T-helper 1 cell treated with Interleukin-12 subunit alpha and Interleukin-12 subunit beta and Interleukin-4 antibody, amounts not matched to agents 30 ng/mL and 1 ng/mL, for 36 hours (primary cell): ENCODE data around the gene MSTN. TPM values are rescaled to one million over a fixed set of nuclear protein-coding genes. Genes with fewer than 3 reads are reported as not detected.
"Not testable (repeated sequence)": the region's sequence is repeated elsewhere in the genome, so short reads cannot be mapped to it uniquely, and the experiment has no call there.

Experiments
- intact Hi-C: fragments of 100-400 bp; cut with micrococcal nuclease; formaldehyde crosslinking; loops from one replicate; pipeline ENCODE4 v1.15.1; 2024
- total RNA-seq: library from RNA; stranded (reverse); gene quantifications from 2 replicates; pipeline ENCODE4 v1.2.3, GENCODE V29; 2022

Gene MSTN
- total RNA-seq, 1 donor from 2014 or later: 0.07 TPM

DNA sequence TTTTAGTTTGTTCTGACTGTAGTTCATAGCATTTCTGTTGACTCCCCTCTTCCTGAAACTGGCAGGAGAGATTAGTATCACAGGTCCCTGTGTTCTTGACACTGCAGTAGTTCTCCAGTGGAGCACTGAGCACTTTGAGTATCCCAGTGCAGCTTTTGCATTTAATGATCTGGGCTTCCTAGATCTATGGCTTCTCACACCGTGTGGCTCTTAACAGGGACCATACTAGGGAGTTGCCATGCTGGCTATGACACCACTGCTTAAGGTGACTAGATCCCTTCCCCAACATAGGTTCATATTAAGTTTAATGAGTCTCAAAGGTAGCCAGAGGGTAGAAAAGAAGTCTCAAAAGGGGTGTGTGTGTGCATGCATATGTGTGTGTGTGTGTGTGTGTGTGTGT lies 6.2 kb upstream of the MSTN start:
- intact Hi-C loops: no loop called here

DNA sequence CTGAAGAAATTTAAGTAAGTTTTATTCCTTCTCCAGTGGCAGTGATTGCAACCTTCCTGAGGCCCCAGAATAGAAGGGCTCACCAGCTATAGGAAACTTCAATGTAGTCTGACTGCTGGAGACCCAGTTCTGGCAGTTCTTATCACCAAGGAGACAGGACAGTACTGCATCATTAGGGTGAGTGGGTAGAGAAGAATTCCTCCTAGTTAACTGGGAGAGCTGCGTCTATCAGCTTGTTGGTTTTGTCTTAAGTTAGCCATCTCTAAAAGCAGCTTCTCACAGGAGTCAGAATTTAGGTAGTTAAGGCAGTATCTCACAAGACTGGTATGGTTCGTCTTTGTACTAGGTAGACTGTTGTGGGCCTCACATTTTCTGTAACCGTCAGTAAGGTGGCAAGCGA lies 3.3 kb upstream of the MSTN start:
- intact Hi-C loops: no loop called here

- intact Hi-C loops: no loop called here
Observed at GRCh38 chr2:190063624-190064023, 1.1 kb upstream of the MSTN start.

GRCh38 chr2:190062053-190062452 lies 476 bp downstream of the MSTN start:
- intact Hi-C loops: no loop called here

- intact Hi-C loops: no loop called here
Observed at GRCh38 chr2:190060626-190061025, 1.9 kb downstream of the MSTN start.

DNA sequence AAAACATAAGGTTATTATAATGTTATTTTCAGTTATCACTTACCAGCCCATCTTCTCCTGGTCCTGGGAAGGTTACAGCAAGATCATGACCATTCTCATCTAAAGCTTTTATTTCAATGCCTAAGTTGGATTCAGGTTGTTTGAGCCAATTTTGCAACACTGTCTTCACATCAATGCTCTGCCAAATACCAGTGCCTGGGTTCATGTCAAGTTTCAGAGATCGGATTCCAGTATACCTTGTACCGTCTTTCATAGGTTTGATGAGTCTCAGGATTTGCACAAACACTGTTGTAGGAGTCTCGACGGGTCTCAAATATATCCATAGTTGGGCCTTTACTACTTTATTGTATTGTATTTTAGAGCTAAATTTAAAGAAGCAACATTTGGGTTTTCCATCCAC lies 2.5 kb downstream of the MSTN start:
- intact Hi-C loops: no loop called here

GRCh38 chr2:190053426-190053825 lies 9.1 kb downstream of the MSTN start:
- intact Hi-C loops: no loop called here

DNA sequence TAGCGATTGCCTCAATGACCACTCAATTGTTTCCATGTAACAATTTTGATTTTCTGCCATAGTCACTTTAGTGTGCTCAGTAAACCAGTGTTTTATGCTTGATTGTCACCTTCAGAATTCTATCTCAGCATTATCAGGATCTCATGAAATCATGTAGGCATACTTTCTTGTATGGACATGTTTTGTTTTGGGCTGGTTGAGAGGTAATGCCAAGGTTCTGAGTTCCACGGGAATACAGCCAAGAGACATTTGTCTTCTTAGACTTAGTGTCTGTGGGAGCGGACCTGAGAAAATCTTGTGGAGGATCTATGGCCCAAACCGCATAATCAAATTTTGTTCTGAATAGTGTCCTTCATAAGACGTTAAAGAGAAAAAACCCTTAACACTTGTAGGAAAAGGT lies 10.2 kb downstream of the MSTN start:
- intact Hi-C loops: no loop called here

DNA sequence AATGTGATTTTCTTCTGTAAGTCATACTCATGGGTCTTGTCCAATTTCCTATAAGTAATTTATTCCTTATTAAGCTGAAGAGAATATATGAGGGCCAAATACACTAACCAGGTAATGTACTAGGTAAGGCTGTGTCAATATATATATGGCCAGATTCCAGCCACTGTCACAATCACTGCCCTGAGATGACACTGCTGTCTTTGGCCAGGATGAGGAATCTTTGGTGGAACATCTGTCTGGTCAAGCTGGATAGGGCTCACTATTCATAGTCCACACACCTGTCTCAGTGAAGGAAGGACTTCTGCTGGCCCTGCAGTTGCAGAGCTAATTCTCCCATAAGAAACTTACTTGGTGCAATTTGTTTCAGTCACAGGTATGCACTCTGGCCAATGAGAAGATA lies 11.3 kb downstream of the MSTN start:
- intact Hi-C loops: no loop called here

GRCh38 chr2:190050001-190050400 lies 12.5 kb downstream of the MSTN start:
- intact Hi-C loops: no loop called here

DNA sequence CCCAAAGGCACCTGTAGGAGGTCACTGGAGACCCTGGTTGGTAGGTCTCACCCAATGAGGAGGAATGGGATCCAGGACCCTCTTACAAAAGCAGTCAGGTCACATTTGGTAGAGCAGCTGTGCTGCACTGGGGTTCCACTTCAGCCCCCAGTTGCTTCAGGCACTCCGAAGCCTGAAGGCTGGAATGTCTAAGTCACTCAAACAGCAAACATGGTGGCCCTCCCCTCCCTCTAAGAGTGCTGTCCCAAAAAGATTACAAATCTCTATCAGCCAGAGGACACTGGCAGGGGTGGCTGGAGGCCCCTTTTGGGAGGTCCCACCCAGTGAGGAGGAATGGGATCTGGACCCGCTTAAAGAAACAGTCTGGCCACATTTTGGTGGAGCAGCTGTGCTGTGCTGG lies 17.7 kb downstream of the MSTN start:
- intact Hi-C loops: no loop called here

DNA sequence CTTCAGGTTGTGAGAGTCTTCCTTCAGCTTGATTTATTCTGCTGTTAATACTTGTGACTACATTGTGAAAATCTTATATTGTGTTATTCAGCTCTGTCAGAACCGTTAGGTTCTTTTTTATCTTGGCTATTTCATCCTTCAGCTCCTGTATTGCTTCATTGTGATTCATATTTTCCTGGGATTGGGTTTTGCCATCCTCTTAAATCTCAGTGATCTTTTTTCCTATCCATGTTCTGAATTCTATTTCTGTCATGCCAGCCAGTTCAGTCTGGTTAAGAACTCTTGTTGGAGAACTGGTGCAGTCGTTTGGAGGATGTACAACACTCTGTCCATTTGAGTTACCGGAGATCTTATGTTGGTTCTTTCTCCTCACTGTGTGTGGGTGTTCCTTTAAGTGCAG lies 19.1 kb downstream of the MSTN start:
- intact Hi-C loops: no loop called here

GRCh38 chr2:190036071-190036470 lies 26.5 kb downstream of the MSTN start:
- intact Hi-C loops: no loop called here

DNA sequence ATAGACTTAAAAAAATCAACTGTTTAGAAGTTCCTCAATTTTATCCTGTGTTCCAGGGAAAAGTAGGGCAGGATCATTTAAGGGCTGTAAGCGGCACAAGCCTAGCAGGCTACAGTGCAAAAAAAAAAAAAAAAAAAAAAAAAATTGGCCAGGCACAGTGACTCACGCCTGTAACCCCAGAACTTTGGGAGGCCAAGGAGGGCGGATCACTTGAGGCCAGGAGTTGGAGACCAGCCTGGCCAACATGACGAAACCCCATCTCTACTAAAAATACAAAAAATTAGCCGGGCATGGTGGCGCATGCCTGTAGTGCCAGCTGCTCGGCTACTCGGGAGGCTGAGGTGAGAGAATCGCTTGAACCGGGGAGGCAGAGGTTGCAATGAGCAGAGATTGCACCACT lies 28.1 kb downstream of the MSTN start:
- intact Hi-C loops: not testable (repeated sequence)

DNA sequence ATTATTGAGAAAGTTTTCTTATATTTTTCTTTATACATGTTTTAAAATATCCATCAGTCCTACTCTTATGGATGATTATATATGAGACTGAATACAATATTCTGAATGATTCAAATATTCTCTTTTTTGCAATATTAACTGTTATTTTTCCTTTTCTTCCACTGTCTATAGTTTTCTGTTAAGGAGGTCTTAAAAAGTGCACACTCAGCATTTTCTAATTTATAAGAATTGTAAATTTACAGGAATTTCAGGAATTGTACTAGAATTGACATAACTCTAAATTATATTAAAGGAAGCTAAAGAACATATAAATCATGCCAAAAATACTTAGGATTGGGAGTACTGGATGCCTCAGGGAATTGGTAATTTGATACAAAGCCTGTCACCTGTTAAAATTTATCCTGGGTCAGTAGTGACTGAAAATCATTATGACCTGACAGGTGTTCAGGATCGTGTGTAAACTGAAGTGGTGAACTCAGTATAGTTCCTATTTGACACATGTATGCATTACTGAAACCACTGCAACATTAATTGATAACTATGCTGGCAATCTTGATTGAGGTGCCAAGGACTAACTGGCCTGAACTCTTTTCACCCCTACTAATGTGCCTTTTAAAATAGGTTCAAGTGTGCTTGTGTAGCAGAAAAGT lies 30.4 kb downstream of the MSTN start:
- intact Hi-C loops: no loop called here

- intact Hi-C loops: loop anchor here (1.0 to 5.0 kb wide), 6 partner anchors 47 to 780 kb away; partner anchors contain the start of gene ASNSD1
Observed at GRCh38 chr2:190023860-190024259, 38.7 kb downstream of the MSTN start.

GRCh38 chr2:190020720-190021119 lies 41.8 kb downstream of the MSTN start:
- intact Hi-C loops: loop anchor here (5.0 kb wide), 1 partner anchor 223 kb away; no protein-coding TSS in a partner anchor

GRCh38 chr2:190017837-190018236 lies 44.7 kb downstream of the MSTN start:
- intact Hi-C loops: no loop called here

DNA sequence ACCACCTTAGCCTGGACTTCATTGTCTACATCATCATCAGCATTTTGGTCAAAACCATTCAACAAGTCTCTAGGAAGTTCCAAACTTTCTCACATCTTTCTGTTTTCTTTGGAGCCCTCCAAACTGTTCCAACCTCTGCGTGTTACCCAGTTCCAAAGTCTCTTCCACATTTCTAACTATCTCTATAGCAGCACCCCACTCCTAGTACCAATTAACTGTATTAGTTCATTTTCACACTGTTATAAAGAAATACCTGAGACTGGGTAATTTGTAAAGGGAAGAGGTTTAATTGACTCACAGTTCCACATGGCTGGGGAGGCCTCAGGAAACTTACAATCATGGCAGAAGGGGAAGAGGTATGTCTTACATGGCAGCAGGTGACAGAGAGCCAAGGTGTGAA lies 46.6 kb downstream of the MSTN start:
- intact Hi-C loops: not testable (repeated sequence)
